Measurements from ENCODE around the gene NPAS3.

The NPAS3 gene

GRCh38 chr14:33696165-33696564 is 757.5 kb downstream of the NPAS3 start:
- no peak for DNase-seq

- no peak for DNase-seq
These were observed 760.8 kb downstream of the NPAS3 start for GRCh38 chr14:33699300-33699983.

- no peak for DNase-seq
These were observed 761.4 kb downstream of the NPAS3 start for GRCh38 chr14:33700052-33700451.

GRCh38 chr14:33702293-33702692 is 763.6 kb downstream of the NPAS3 start:
- no peak for DNase-seq

- no peak for DNase-seq
These were observed 765.8 kb downstream of the NPAS3 start for GRCh38 chr14:33704481-33704880.

- no peak for DNase-seq
These were observed 766.8 kb downstream of the NPAS3 start for GRCh38 chr14:33705490-33705889.

GRCh38 chr14:33707716-33708115 is 769.0 kb downstream of the NPAS3 start:
- DNase-seq = no peak

GRCh38 chr14:33709283-33709682 is 770.6 kb downstream of the NPAS3 start:
- no peak for DNase-seq

GRCh38 chr14:33709711-33710110 is 771.0 kb downstream of the NPAS3 start:
- no peak for DNase-seq

- no peak for DNase-seq
These were observed 771.6 kb downstream of the NPAS3 start for GRCh38 chr14:33710273-33710672.

GRCh38 chr14:33711194-33711593 is 772.5 kb downstream of the NPAS3 start:
- no peak for DNase-seq

GRCh38 chr14:33711811-33712216 is 773.1 kb downstream of the NPAS3 start:
- no peak for DNase-seq

- no peak for DNase-seq
These were observed 776.0 kb downstream of the NPAS3 start for GRCh38 chr14:33714527-33715226.

GRCh38 chr14:33715227-33715528 is 776.5 kb downstream of the NPAS3 start:
- DNase-seq = no peak

- DNase-seq = no peak
These were observed 778.2 kb downstream of the NPAS3 start for GRCh38 chr14:33716921-33717320.

- DNase-seq = no peak
These were observed 779.2 kb downstream of the NPAS3 start for GRCh38 chr14:33717866-33718265.

- DNase-seq = no peak
These were observed 781.7 kb downstream of the NPAS3 start for GRCh38 chr14:33720284-33720787.

- no peak for DNase-seq
These were observed 788.0 kb downstream of the NPAS3 start for GRCh38 chr14:33726685-33727084.

- DNase-seq = no peak
These were observed 788.9 kb downstream of the NPAS3 start for GRCh38 chr14:33727606-33728005.

- DNase-seq = no peak
These were observed 789.4 kb downstream of the NPAS3 start for GRCh38 chr14:33728010-33728498.

- DNase-seq = no peak
These were observed 791.5 kb downstream of the NPAS3 start for GRCh38 chr14:33730156-33730555.

GRCh38 chr14:33732175-33732574 is 793.5 kb downstream of the NPAS3 start:
- DNase-seq = no peak

- DNase-seq = no peak
These were observed 794.6 kb downstream of the NPAS3 start for GRCh38 chr14:33733310-33733709.

GRCh38 chr14:33733721-33734120 is 795.0 kb downstream of the NPAS3 start:
- DNase-seq = no peak

GRCh38 chr14:33734387-33734786 is 795.7 kb downstream of the NPAS3 start:
- no peak for DNase-seq

Data from activated CD4-positive, alpha-beta T cell treated with anti-CD3 and anti-CD28 coated beads, Interleukin-2, amount 50 U/mL, for 1 hour (primary cell).